HG02884 (cell line): ENCODE data around the gene CCDC9B.

Source experiments
- ATAC-seq: cut with Tn5 transposase; IDR thresholded peaks from one replicate; pipeline ENCODE4 v1.9.1; 2021; ENCODE audit warnings: mild to moderate bottlenecking, moderate library complexity; ENCODE audit not compliant: unreplicated experiment

CCDC9B gene

DNA sequence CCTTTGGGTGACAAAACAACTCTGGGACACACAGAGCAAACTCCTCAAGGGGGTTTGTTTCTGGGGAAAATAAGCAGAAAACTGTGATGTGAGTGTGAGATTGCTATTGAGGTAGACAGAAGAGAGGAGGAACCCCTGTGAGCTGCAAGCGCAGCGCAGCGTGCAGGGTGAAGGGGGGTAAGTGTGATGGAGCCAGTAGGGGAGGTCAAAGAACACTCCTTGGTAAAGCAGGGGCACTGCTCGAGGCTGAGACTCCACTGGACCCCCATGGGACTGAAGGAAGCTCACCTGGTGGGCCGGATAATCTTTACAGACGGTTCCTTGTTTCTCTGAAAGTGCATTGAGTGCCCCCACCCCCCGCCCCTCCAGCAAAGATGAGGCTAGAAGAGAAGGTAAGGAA, 9.7 kb downstream of the CCDC9B start:
- ATAC-seq: no peak

DNA sequence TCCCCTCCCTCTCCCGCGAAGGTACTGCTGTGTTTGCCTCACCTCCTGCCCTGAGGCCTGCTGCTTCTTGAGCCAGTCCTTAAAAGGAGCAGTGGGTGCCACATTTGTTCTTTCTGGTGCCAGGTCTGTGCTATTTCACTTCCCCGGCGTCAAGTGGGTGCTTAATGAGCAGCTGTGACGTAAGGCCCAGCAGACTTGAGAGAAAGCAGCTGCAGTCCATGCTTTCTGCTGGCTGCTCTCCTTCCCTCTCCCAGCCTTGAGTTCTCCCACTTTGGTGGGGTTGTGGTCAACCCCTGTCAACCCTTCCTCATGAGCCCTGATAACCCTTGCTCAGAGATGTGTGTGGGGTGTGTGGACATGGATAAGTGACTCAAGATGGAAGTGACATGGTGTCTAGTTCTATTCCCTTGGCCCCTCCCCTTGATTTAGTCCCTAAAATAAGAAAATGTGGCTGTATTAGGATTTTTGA, 10.3 kb downstream of the CCDC9B start:
- ATAC-seq: no peak

DNA sequence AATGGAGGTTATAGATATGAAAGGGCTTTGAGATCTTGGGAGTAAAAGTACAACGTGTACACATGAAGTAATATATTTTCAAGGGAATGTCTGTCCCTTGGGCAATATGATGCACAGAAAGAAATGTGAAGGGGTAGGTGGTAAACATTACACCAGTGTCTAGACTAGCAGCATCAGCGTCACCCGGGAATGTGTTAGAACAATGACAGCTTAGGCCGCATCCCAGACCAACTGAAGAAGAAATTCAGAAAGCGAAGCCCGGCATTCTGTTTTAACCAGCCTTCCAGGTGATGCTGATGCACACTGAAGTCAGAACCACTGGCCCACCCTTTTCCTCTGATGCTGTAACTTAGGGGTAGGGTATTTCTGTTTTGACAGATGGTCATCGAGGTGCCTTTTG, 10.9 kb downstream of the CCDC9B start:
- ATAC-seq: no peak

DNA sequence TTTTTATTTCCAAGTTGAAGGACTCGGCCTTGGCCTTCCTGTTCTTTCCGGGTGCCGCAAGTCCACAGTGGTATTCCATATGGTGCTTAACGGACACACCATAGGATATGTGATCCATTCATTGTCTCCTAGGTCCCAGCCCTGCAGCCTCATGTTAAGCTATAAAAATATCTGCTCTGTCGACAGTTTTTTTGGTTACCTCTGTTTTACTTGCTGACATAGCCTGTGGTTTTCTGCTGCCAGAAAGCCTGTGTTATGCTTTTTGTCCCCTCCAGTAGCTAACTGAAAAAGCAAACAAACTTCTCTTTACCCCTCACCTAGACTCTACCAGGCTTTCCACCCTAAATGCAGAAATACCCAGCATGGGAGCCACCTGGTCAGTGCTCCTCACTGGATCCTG, 12.0 kb downstream of the CCDC9B start:
- ATAC-seq: no peak

DNA sequence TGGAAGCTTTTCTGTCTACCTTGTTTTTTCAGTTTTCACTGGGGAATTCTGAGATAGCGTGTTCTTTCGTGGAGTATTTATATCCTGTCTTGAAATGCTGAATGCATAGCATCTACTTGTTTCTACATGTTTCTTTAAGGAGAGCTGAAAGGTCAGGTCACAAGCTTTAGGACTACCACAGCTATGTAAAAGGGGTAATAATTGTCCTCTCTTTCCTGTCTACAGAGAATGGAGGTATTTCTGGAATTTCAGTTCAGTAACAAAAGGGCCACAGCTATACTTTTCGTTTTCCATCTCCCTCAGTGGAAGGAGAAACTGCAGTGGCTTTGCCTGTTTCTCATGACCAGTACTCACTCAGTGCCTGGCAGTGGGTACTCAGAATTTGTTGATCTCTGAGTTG, 12.6 kb downstream of the CCDC9B start:
- ATAC-seq: no peak

DNA sequence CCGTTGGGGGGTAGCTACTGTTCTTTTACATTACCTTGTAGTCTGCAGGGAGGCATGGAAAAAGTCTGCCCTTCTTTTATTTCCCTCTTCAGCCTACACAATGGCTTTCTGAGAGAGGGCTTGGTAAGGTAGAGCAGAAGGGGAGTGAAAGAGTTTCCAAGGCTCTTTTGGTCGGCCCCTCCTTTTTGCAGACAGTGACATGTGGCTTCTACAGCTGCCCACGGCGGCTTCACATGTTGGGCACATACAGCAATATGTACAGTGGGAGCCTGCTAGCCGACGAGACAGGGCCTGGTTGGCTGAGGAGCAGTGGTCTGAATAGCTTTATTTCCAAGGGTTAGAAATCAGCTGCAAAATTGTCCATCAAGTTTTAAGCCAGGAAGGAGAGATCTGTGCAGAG, 13.3 kb downstream of the CCDC9B start:
- ATAC-seq: no peak

DNA sequence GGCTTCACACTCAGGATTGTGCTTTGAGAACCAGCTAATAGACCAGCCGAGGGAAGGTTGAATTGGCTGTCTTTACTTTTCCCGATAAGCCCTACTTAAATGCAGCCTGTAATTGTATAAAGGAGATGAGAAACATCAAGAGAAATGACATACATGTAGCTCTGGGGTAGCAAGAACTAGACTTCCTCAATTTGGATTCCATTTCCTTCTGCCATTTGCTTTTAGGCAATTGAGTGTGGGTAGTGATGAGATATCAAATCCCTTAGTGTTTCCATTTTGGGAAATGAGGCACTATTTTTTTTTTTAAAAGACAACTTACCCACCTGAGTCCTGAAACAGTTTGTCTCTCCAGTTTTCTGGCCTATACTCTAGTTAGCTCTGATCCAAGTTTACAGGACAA, 15.0 kb downstream of the CCDC9B start:
- no peak for ATAC-seq

DNA sequence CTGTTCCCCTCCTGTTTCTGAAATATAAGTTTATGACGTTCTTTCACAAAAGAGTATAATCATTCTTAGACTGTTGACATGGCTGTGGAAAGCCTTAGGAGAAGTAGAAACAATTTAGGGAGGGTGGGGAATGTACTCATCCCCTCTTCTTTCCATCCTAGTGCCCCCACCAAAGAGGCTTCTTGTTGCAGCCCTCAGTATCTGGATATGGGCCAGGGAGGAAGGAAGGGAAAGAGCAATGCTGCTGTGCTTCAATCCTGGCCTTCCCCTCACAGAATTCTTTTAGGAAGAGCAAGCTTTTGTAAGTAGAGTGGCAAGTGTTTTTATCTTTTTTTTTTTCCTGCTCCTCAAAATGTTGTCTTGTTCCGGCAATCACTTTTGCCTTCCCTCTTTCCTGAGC, 15.6 kb downstream of the CCDC9B start:
- ATAC-seq: no peak

DNA sequence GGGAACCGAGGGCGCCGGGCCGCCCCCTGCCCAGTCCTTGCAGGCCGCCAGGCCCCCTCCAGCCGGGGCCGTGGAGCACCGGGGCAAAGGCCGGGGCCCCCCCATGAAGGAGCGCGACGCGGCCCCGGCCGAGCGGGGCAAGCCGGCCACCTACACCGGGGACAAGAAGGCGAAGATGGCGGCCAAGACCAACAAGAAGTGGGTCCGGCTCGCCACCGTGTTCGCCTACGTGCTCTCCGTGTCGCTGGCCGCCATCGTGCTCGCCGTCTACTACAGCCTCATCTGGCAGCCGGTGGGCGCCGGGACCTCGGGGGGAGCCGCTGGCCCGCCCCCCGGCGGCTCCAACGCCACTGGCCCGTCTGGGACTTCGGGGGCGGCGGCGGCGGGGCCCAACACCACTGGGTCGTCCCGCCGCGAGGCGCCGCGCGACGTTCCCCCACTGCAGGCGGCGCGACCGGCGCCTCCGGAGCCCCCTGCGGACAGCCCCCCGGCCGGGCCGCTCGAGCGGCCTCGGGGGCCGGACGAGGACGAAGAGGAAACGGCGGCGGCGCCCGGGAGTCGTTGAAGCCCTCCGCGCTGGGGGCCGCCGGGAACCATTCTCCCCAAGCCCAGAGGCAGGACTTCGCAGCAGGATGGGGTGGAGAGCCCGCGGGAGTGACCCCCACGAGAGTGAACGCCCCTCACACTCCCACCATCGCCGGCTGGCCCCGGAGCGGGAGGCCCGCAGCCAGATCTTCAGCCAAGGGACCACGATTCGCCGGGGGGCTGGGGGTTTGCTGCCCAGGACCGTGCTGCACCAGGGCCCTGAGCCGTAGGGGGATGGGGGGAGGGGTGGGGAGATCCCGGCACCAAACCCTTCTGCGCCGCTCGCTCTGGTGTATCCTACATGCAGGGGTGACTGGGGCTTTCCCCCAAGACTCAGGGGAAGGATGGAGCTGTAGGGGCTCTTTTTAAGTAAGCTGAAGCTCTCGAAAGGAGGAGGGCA, 16.5 kb downstream of the CCDC9B start:
- ATAC-seq: no peak

DNA sequence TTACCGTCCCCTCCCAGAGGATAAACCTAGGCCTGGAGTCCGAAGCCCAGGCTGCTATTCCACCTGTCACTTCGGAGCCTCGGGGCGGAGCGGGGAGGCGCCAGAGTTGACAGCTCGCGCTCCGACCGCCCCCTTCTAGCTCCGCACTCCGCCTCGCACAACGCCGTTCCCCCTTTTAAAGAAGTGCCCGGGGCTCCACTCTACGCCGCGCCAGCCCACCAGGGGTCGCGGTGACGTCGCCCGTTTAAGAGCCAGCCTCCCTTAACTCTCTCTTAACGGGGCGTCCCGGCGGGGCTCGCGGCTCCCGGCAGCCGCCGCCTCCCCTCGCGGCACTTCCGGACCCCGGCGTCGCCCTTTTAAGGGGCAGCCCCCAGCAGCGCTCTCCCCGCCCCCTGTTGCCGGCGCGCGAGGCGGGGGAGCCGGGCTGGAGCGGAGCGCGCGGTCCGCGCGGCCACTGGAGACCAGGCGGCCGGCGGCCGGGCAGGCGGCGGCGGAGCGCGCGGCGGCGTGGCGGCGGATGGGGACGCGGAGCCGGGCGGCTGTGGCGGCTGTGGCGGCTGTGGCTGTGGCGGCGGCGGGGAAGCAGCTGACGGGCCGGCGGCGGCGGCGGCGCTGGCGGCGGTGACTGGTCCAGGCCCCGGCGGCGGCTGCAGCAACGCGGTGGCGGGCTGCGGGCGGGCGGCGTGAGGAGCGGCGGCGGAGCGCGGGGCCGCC, 17.3 kb downstream of the CCDC9B start, which contains the start of gene INAFM2:
TSS of gene INAFM2 (plus strand) at position 454 of the 714 bp plus-strand sequence. CDS start 364 bp downstream, outside the sequence.
- ATAC-seq: peak; percentile 81

DNA sequence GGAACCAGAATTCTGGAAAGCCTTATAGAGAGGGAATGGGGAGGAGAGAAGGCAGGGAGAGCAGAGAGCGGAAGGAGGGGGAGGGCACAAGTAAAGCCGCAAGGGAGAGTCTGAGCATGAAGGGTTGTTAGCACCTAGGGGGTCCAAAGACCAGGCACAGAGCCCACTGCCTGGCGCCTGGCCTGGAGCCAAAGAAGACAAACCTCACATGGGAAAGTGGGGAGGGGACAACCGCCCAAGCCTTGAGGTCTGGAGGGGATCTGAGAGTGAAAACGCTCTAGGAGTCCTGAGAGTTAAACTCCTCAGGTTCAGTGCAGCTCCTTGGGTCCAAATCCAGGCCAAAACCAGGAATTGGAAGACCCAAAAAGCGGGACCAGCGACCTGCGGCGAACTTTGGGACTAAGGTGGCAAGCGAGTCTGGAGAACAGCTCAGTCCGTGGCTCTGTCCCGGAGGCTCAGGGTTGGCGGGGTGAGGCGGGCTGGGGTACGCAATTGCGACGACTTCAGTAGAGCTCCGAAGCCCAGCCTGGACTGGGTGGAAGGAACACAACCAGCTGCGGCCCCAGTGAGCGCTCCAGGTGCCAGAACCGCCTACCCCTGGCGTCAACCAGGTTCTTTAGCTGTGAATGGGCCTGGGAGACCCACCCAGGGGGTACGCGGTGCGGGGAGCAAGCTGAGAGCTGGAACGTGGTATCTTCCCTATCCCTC, 18.1 kb downstream of the CCDC9B start:
- ATAC-seq: no peak

DNA sequence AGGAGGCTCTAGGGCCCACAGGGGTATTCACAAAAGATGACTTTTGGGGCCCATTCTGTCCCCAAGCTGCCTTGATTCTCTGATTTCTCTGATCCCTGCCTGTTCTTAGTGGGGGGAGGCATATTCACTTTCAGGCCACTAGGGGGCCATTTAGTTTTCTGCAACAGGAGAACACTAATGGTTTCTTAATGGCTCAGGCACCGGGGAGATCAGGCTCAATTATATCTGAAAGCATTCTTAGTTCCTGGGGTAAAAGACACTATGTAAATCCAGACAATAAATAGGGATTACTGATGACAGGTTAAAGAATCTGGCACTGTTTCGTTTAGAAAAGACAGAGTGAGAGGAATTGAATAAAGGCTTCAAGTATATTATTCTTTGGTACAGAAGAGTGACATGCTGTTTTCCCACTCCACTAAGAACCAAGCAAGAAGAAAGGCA, 19.8 kb downstream of the CCDC9B start:
- no peak for ATAC-seq

DNA sequence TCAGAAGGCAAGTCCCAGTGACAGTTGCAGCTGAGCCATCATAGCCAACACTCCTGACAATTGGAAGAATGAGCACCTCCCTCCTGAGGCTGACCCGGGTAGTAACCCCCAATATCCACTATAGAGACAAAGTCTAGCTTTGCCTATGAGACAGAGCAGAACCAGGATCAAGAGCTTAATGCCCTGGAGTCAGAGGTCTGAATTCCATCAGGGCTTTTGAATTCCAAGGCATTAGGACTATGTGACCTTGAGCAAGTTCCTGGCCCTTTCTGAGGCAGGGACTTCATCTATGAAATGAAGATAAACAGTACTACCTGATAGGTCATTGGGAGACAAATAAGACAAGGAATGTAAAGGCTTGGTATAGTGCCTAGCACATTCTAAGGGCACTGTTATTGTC, 20.3 kb downstream of the CCDC9B start:
- no peak for ATAC-seq

DNA sequence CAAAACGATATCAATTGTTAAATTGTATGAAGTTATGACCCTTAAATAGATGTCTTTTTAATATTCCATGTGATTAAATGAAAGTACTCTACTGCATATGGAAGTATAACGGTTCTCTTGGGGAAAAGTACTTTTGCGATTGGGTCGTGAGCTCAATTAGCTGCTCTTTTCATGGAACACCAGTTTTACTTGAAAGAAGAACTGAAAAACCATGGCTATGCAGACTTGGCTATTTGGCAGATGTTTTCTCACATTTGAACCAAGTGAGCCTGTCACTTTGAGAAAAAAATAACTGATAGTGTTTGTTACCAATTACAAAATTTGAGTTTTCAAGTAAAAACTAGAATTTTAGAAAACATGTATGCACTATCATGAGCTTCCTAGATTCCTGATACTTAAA, 23.2 kb downstream of the CCDC9B start:
- ATAC-seq: no peak

DNA sequence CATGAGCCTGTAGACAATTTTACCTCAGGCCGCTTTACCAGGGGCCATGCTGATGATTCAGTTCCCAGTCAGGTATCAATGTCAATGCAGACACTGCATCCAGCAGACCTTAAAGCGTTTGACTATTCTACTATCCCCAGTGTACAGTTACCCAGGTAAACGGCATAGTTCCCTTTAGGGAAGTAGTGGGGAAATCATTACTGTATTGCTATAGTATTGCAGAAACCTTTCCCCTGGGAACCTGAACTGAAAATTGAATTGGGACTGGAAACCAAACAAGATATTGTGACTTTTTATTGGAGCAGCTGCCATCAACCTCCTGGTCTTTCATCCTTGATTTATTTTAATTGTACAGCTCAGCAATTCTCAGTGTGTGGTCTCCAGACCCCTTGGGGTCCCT, 23.8 kb downstream of the CCDC9B start:
- no peak for ATAC-seq

DNA sequence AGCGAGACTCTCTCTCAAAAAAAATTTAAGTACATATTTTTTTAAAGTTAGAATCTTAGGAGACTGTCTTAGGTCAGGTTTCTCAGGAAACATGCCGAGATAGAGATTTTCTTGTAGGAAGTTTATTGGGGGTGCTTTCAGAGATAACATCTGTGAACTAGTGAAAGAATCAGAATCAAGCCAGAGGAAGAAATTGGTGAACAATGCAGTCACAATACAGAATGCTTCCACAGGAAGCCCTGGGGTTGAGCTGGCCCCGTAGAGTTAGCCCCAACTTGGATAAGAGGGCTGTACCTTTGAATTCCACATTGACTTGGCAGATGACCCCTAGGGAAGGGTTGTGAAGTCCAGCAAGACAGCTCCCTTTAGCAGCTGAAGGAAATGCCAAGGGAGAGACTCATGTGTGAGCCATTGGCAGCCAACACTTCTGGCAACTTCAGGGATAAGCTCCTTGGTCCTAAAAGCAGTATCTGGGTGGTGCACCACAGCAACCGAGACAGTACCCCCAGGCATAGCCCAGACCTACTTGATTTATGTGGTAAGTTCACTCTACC, 25.9 kb downstream of the CCDC9B start:
- no peak for ATAC-seq

DNA sequence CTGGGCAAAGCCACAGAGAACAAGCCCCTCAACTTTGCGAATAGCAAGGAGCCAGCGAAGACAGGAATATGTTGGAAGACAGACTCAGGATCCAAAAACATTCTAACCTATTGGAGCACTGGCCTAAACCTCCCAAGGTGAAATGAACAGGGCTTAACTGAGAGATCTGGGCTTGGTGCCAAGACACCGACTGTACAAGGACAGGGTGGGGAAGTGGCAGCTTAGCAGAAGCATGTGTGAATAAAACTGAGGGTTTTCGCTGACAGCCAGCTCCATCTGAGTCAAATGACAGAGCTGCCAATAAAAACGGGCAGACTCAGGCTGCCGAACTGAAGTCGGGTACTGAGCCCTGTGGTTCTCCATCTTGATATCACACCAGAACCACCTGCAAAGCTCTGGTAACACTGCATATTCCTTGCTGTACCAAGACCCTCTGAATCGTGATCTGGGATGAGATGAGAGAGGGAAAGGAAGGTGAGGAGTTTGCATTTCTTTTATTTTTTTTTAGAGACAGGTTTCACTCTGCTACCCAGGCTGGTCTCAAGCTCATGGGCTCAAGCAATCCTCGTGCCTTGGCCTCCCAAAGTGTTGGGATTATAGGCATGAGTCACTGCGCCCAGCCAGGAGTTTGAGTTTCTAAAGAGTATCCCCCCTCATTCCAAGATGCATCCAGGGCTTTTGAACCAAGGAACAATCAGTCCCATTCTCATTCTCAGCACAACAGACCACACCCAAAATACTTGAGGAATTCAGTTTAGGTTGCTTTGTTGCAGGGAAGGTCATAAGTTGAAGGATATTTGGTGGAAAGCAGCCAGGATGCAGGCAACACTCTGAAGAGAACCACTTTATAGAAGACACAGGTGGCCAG, 27.0 kb downstream of the CCDC9B start:
- no peak for ATAC-seq

DNA sequence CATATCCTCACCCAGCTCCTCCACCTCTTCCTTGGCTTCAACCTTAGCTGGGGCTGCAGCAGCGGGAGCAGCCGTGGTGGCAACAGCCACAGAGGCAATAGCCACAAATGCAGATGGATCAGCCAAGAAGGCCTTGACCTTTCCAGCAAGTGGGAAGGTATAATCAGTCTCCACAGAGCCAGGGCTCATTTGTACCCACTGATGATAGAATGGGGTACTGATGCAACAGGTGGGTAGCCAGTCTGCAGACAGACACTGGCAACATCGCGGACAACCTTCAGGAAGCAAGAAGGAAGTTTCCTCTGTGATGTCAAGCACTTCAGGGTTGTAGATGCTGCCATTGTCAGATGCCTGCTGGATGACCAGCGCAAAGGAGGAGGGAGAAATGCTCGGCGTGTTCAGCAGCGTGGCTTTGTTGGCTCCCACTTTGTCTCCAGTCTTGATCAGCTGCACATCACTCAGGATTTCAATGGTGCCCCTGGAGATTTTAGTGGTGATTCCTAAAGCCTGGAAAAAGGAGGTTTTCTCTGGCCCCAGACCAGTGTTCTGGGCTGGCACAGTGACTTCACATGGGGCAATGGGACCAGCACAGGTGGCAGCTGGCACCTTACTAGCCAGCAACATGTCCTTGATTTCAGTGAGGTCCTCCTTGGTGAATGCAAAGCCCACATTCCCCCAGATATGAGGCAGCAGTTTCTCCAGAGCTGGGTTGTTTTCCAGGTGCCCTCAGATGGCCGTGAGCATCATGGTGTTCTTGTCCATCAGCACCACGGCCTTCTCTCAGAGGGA, 28.2 kb downstream of the CCDC9B start:
- ATAC-seq: no peak

DNA sequence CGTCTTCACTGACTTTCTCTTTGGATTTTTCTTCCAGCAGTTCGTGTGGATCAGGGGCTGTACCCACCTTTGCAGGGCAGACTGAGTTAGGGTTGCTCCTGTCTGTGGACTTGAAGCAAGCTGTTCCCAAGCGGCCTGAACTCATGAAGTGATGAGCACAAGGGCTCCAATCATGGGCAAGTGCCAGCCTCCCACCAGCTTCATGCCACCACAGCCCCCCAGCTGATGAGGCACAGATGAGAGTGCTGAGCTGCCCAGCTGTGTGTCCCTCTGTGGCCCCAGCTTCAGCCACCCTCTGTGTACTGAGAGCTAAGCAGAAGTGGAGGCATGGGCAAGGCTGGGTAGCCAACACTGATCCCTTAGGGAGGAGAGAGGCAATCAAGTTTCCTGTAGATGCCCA, 29.7 kb downstream of the CCDC9B start:
- ATAC-seq: no peak
